CD4-positive, alpha-beta T cell treated with Interleukin-17A for 1 hour (primary cell): ENCODE measurements around the gene FCSK.
"Not testable (repeated sequence)": the region's sequence is repeated elsewhere in the genome, so short reads cannot be mapped to it uniquely, and the experiment has no call there.

ENCODE experiments used
- DNase-seq: peaks from one replicate; pipeline ENCODE4 v3.0.0-alpha.2; 2020

FCSK gene

GRCh38 chr16:70454222-70455034, at the start of gene FCSK:
Gene FCSK, plus strand, starts transcription at chr16:70454595. Its CDS starts 8,596 bp downstream, at chr16:70463191.
- peak; percentile 71 for DNase-seq

- not testable (repeated sequence) for DNase-seq
Observed at GRCh38 chr16:70406104-70406503, 48.3 kb upstream of the FCSK start.

- no peak for DNase-seq
Observed at GRCh38 chr16:70407811-70408274, 46.6 kb upstream of the FCSK start.

GRCh38 chr16:70410734-70411133, 43.7 kb upstream of the FCSK start:
- no peak for DNase-seq

GRCh38 chr16:70412385-70412784, 42.0 kb upstream of the FCSK start:
- DNase-seq: no peak

- DNase-seq: not testable (repeated sequence)
Observed at GRCh38 chr16:70413572-70413971, 40.8 kb upstream of the FCSK start.

- no peak for DNase-seq
Observed at GRCh38 chr16:70416748-70417616, 37.4 kb upstream of the FCSK start.

GRCh38 chr16:70417661-70418060, 36.7 kb upstream of the FCSK start:
- no peak for DNase-seq

GRCh38 chr16:70418274-70418992, 36.0 kb upstream of the FCSK start:
- no peak for DNase-seq

GRCh38 chr16:70418993-70419318, 35.4 kb upstream of the FCSK start:
- DNase-seq: no peak

- DNase-seq: no peak
Observed at GRCh38 chr16:70419384-70420327, 34.7 kb upstream of the FCSK start.

GRCh38 chr16:70421014-70421413, 33.4 kb upstream of the FCSK start:
- DNase-seq: no peak

GRCh38 chr16:70421473-70422311, 32.7 kb upstream of the FCSK start:
- DNase-seq: no peak

GRCh38 chr16:70422543-70422942, 31.9 kb upstream of the FCSK start:
- DNase-seq: no peak

GRCh38 chr16:70427786-70428177, 26.6 kb upstream of the FCSK start:
- no peak for DNase-seq

- DNase-seq: peak; percentile 42
Observed at GRCh38 chr16:70428178-70428998, 26.0 kb upstream of the FCSK start.

- DNase-seq: no peak
Observed at GRCh38 chr16:70429888-70430666, 24.3 kb upstream of the FCSK start.

GRCh38 chr16:70430667-70431536, 23.5 kb upstream of the FCSK start:
- peak; percentile 80 for DNase-seq
